ENCODE measurements around the gene AKR1B1. TPM values are rescaled to one million over a fixed set of nuclear protein-coding genes. Genes with fewer than 3 reads are reported as not detected.
A peak's percentile ranks its signal among the peaks of the same experiment; 100 is the strongest.

AKR1B1 gene
- total RNA-seq, 1 donor from 2014 or later = 49.1 TPM

GRCh38 chr7:134459981-134460380 is 1.1 kb upstream of the AKR1B1 start:
- no peak overlapping the region for H3K4me3 ChIP-seq (ENCODE audit: low read length in 3 of 3)
- no peaks in the 10 kb centered on the region for H3K27me3 ChIP-seq (ENCODE audit: control insufficient read depth in 3 of 3, insufficient read depth in 3 of 3, low read length in 3 of 3)
- no peak overlapping the region for H3K9ac ChIP-seq (ENCODE audit: low read depth in 1 of 3, low read length in 3 of 3)

GRCh38 chr7:134458341-134458805 is 527 bp downstream of the AKR1B1 start:
- Histone ChIP-seq H3K36me3 (ENCODE audit: control insufficient read depth in 3 of 3, insufficient read depth in 3 of 3, low read length in 3 of 3) (peaks cover 0 to 5% (median 4%) of the 10 kb centered on the region in 3 donors), H3K27ac (ENCODE audit: low read depth, low read length) (peak overlapping the region; percentile 90), H3K27me3 (ENCODE audit: control insufficient read depth in 3 of 3, insufficient read depth in 3 of 3, low read length in 3 of 3) (no peaks in the 10 kb centered on the region), H3K4me1 (ENCODE audit: control insufficient read depth in 3 of 3, insufficient read depth in 3 of 3, low read length in 3 of 3) (peaks cover 20 to 34% (median 23%) of the 10 kb centered on the region in 3 donors), H3K9ac (ENCODE audit: low read depth in 1 of 3, low read length in 3 of 3) (peak overlapping the region; percentile 88 to 96 (median 94)), H3K4me3 (ENCODE audit: low read length in 3 of 3) (peak overlapping the region; percentile 73 to 95 (median 91)), H3K9me3 (ENCODE audit: control insufficient read depth in 3 of 3, low read length in 3 of 3) (no peaks in the 10 kb centered on the region)

More at GRCh38 chr7:134459981-134460380, 1.1 kb upstream of the AKR1B1 start:
- Histone ChIP-seq H3K36me3 (ENCODE audit: control insufficient read depth in 3 of 3, insufficient read depth in 3 of 3, low read length in 3 of 3) (peaks cover 0 to 5% (median 4%) of the 10 kb centered on the region in 3 donors), H3K9me3 (ENCODE audit: control insufficient read depth in 3 of 3, low read length in 3 of 3) (peaks cover 0 to 5% (median 4%) of the 10 kb centered on the region in 3 donors), H3K4me1 (ENCODE audit: control insufficient read depth in 3 of 3, insufficient read depth in 3 of 3, low read length in 3 of 3) (peaks cover 11 to 18% (median 14%) of the 10 kb centered on the region in 3 donors), H3K27ac (ENCODE audit: low read depth, low read length) (no peak overlapping the region)

- Histone ChIP-seq H3K36me3 (ENCODE audit: control insufficient read depth in 3 of 3, insufficient read depth in 3 of 3, low read length in 3 of 3) (peaks cover 0 to 5% (median 4%) of the 10 kb centered on the region in 3 donors), H3K4me3 (ENCODE audit: low read length in 3 of 3) (no peak overlapping the region), H3K27me3 (ENCODE audit: control insufficient read depth in 3 of 3, insufficient read depth in 3 of 3, low read length in 3 of 3) (no peaks in the 10 kb centered on the region), H3K4me1 (ENCODE audit: control insufficient read depth in 3 of 3, insufficient read depth in 3 of 3, low read length in 3 of 3) (peaks cover 31 to 45% (median 34%) of the 10 kb centered on the region in 3 donors), H3K9me3 (ENCODE audit: control insufficient read depth in 3 of 3, low read length in 3 of 3) (no peaks in the 10 kb centered on the region), H3K9ac (ENCODE audit: low read depth in 1 of 3, low read length in 3 of 3) (no peak overlapping the region), H3K27ac (ENCODE audit: low read depth, low read length) (no peak overlapping the region)
Measured at GRCh38 chr7:134457210-134457609, 1.7 kb downstream of the AKR1B1 start.

GRCh38 chr7:134454277-134454676 is 4.6 kb downstream of the AKR1B1 start:
- H3K27ac ChIP-seq (ENCODE audit: low read depth, low read length) = peak overlapping the region; percentile 4
- no peaks in the 10 kb centered on the region for H3K27me3 ChIP-seq (ENCODE audit: control insufficient read depth in 3 of 3, insufficient read depth in 3 of 3, low read length in 3 of 3)
- H3K4me3 ChIP-seq (ENCODE audit: low read length in 3 of 3) = no peak overlapping the region
- H3K9me3 ChIP-seq (ENCODE audit: control insufficient read depth in 3 of 3, low read length in 3 of 3) = no peaks in the 10 kb centered on the region
- H3K4me1 ChIP-seq (ENCODE audit: control insufficient read depth in 3 of 3, insufficient read depth in 3 of 3, low read length in 3 of 3) = peaks cover 34 to 60% (median 41%) of the 10 kb centered on the region in 3 donors
- no peak overlapping the region for H3K9ac ChIP-seq (ENCODE audit: low read depth in 1 of 3, low read length in 3 of 3)
- peaks cover 19 to 27% (median 27%) of the 10 kb centered on the region in 3 donors for H3K36me3 ChIP-seq (ENCODE audit: control insufficient read depth in 3 of 3, insufficient read depth in 3 of 3, low read length in 3 of 3)

- H3K9ac ChIP-seq (ENCODE audit: low read depth in 1 of 3, low read length in 3 of 3) = peak overlapping the region in 1 of 3 donors; percentile 16
- H3K27ac ChIP-seq (ENCODE audit: low read depth, low read length) = peak overlapping the region; percentile 4
- H3K4me3 ChIP-seq (ENCODE audit: low read length in 3 of 3) = no peak overlapping the region
- peaks cover 32 to 62% (median 40%) of the 10 kb centered on the region in 3 donors for H3K4me1 ChIP-seq (ENCODE audit: control insufficient read depth in 3 of 3, insufficient read depth in 3 of 3, low read length in 3 of 3)
- H3K36me3 ChIP-seq (ENCODE audit: control insufficient read depth in 3 of 3, insufficient read depth in 3 of 3, low read length in 3 of 3) = peaks cover 26 to 33% (median 33%) of the 10 kb centered on the region in 3 donors
- H3K27me3 ChIP-seq (ENCODE audit: control insufficient read depth in 3 of 3, insufficient read depth in 3 of 3, low read length in 3 of 3) = no peaks in the 10 kb centered on the region
- H3K9me3 ChIP-seq (ENCODE audit: control insufficient read depth in 3 of 3, low read length in 3 of 3) = no peaks in the 10 kb centered on the region
Measured at GRCh38 chr7:134453518-134453917, 5.4 kb downstream of the AKR1B1 start.

GRCh38 chr7:134452991-134453473 is 5.9 kb downstream of the AKR1B1 start:
- peak overlapping the region in 1 of 3 donors; percentile 16 for H3K9ac ChIP-seq (ENCODE audit: low read depth in 1 of 3, low read length in 3 of 3)
- H3K27me3 ChIP-seq (ENCODE audit: control insufficient read depth in 3 of 3, insufficient read depth in 3 of 3, low read length in 3 of 3) = no peaks in the 10 kb centered on the region
- peak overlapping the region; percentile 4 for H3K27ac ChIP-seq (ENCODE audit: low read depth, low read length)
- H3K4me1 ChIP-seq (ENCODE audit: control insufficient read depth in 3 of 3, insufficient read depth in 3 of 3, low read length in 3 of 3) = peaks cover 31 to 57% (median 37%) of the 10 kb centered on the region in 3 donors
- H3K36me3 ChIP-seq (ENCODE audit: control insufficient read depth in 3 of 3, insufficient read depth in 3 of 3, low read length in 3 of 3) = peaks cover 31 to 38% (median 38%) of the 10 kb centered on the region in 3 donors
- H3K4me3 ChIP-seq (ENCODE audit: low read length in 3 of 3) = peak overlapping the region in 1 of 3 donors; percentile 13
- H3K9me3 ChIP-seq (ENCODE audit: control insufficient read depth in 3 of 3, low read length in 3 of 3) = no peaks in the 10 kb centered on the region

- Histone ChIP-seq H3K27me3 (ENCODE audit: control insufficient read depth in 3 of 3, insufficient read depth in 3 of 3, low read length in 3 of 3) (no peaks in the 10 kb centered on the region), H3K4me1 (ENCODE audit: control insufficient read depth in 3 of 3, insufficient read depth in 3 of 3, low read length in 3 of 3) (peaks cover 25 to 51% (median 31%) of the 10 kb centered on the region in 3 donors), H3K36me3 (ENCODE audit: control insufficient read depth in 3 of 3, insufficient read depth in 3 of 3, low read length in 3 of 3) (peaks cover 37 to 44% (median 44%) of the 10 kb centered on the region in 3 donors), H3K27ac (ENCODE audit: low read depth, low read length) (peak overlapping the region; percentile 36), H3K9ac (ENCODE audit: low read depth in 1 of 3, low read length in 3 of 3) (no peak overlapping the region), H3K9me3 (ENCODE audit: control insufficient read depth in 3 of 3, low read length in 3 of 3) (no peaks in the 10 kb centered on the region), H3K4me3 (ENCODE audit: low read length in 3 of 3) (peak overlapping the region in 2 of 3 donors; percentile 14 to 45)
Measured at GRCh38 chr7:134452419-134452838, 6.5 kb downstream of the AKR1B1 start.

GRCh38 chr7:134451656-134452055 is 7.2 kb downstream of the AKR1B1 start:
- no peaks in the 10 kb centered on the region for H3K27me3 ChIP-seq (ENCODE audit: control insufficient read depth in 3 of 3, insufficient read depth in 3 of 3, low read length in 3 of 3)
- H3K4me1 ChIP-seq (ENCODE audit: control insufficient read depth in 3 of 3, insufficient read depth in 3 of 3, low read length in 3 of 3) = peaks cover 25 to 51% (median 31%) of the 10 kb centered on the region in 3 donors
- H3K27ac ChIP-seq (ENCODE audit: low read depth, low read length) = no peak overlapping the region
- no peaks in the 10 kb centered on the region for H3K9me3 ChIP-seq (ENCODE audit: control insufficient read depth in 3 of 3, low read length in 3 of 3)
- H3K36me3 ChIP-seq (ENCODE audit: control insufficient read depth in 3 of 3, insufficient read depth in 3 of 3, low read length in 3 of 3) = peaks cover 44 to 52% (median 49%) of the 10 kb centered on the region in 3 donors
- no peak overlapping the region for H3K4me3 ChIP-seq (ENCODE audit: low read length in 3 of 3)
- H3K9ac ChIP-seq (ENCODE audit: low read depth in 1 of 3, low read length in 3 of 3) = no peak overlapping the region

GRCh38 chr7:134450294-134451000 is 8.5 kb downstream of the AKR1B1 start:
- H3K36me3 ChIP-seq (ENCODE audit: control insufficient read depth in 3 of 3, insufficient read depth in 3 of 3, low read length in 3 of 3) = peaks cover 51 to 58% (median 54%) of the 10 kb centered on the region in 3 donors
- H3K27ac ChIP-seq (ENCODE audit: low read depth, low read length) = no peak overlapping the region
- H3K27me3 ChIP-seq (ENCODE audit: control insufficient read depth in 3 of 3, insufficient read depth in 3 of 3, low read length in 3 of 3) = no peaks in the 10 kb centered on the region
- no peaks in the 10 kb centered on the region for H3K9me3 ChIP-seq (ENCODE audit: control insufficient read depth in 3 of 3, low read length in 3 of 3)
- H3K4me1 ChIP-seq (ENCODE audit: control insufficient read depth in 3 of 3, insufficient read depth in 3 of 3, low read length in 3 of 3) = peaks cover 25 to 54% (median 35%) of the 10 kb centered on the region in 3 donors
- H3K9ac ChIP-seq (ENCODE audit: low read depth in 1 of 3, low read length in 3 of 3) = peak overlapping the region in 1 of 3 donors; percentile 3
- no peak overlapping the region for H3K4me3 ChIP-seq (ENCODE audit: low read length in 3 of 3)

- H3K4me1 ChIP-seq (ENCODE audit: control insufficient read depth in 3 of 3, insufficient read depth in 3 of 3, low read length in 3 of 3) = peaks cover 30 to 58% (median 41%) of the 10 kb centered on the region in 3 donors
- no peak overlapping the region for H3K27ac ChIP-seq (ENCODE audit: low read depth, low read length)
- no peak overlapping the region for H3K4me3 ChIP-seq (ENCODE audit: low read length in 3 of 3)
- no peaks in the 10 kb centered on the region for H3K27me3 ChIP-seq (ENCODE audit: control insufficient read depth in 3 of 3, insufficient read depth in 3 of 3, low read length in 3 of 3)
- peaks cover 54 to 64% (median 60%) of the 10 kb centered on the region in 3 donors for H3K36me3 ChIP-seq (ENCODE audit: control insufficient read depth in 3 of 3, insufficient read depth in 3 of 3, low read length in 3 of 3)
- H3K9ac ChIP-seq (ENCODE audit: low read depth in 1 of 3, low read length in 3 of 3) = no peak overlapping the region
- H3K9me3 ChIP-seq (ENCODE audit: control insufficient read depth in 3 of 3, low read length in 3 of 3) = no peaks in the 10 kb centered on the region
Measured at GRCh38 chr7:134449680-134450079, 9.2 kb downstream of the AKR1B1 start.
